ENCODE data around the gene CARD11. TPM values are rescaled to one million over a fixed set of nuclear protein-coding genes. Genes with fewer than 3 reads are reported as not detected.

The CARD11 gene
- 10 to 100 TPM in 1 of 9 donors, 1 to 10 TPM in 7, under 1 TPM in 1; 0.61 to 19.3 (median 2.9) TPM for total RNA-seq
- 1 to 10 TPM in 2 of 3 donors, under 1 TPM in 1; 0.82 to 4.7 (median 1.9) TPM for polyA plus RNA-seq
- long read RNA-seq, donor 1: 0 reads
- long read RNA-seq, donor 2: 0 reads
- long read RNA-seq, donor 3: 0 reads
- long read RNA-seq, donor 4, partial matches to known transcripts: 0 of 1 reads
- long read RNA-seq, donor 4, other reads (novel, unspliced or antisense): 1 of 1 reads
- long read RNA-seq, donor 5, partial matches to known transcripts: 0 of 1 reads
- long read RNA-seq, donor 5, other reads (novel, unspliced or antisense): 1 of 1 reads
- long read RNA-seq, donor 6, partial matches to known transcripts: 0 of 1 reads
- long read RNA-seq, donor 6, other reads (novel, unspliced or antisense): 1 of 1 reads
- long read RNA-seq, donor 7: 0 reads
- long read RNA-seq, donor 8: 0 reads
- long read RNA-seq, donor 9: 0 reads
- long read RNA-seq, donor 10: 0 reads

- Histone ChIP-seq H3K36me3 (replicated peaks in 1 of 2) (no peaks in the 10 kb centered on the region), H3K9me3 (replicated peaks in 1 of 3) (no peaks in the 10 kb centered on the region), H3K27me3 (peaks cover 10% of the 10 kb centered on the region), H3K27ac (no peak within 1 kb of the TSS), H3K4me1 (replicated peaks in 1 of 2) (no peaks in the 10 kb centered on the region), H3K4me3 (peak within 1 kb of the TSS in 1 of 4 donors; percentile 32)
- intact Hi-C loops (cut with DNase I): no loop called here
- 7 to 18% (median 9%) methylated on average over 9 to 44 of the region's 45 CpGs for WGBS, 4 donors
- TF ChIP-seq POLR2A (IDR thresholded peaks at IDR 0.05): no peak
- TF ChIP-seq CTCF (IDR thresholded peaks at IDR 0.05): no peak
- DNase-seq: no peak
These were observed at the start of gene CARD11 for GRCh38 chr7:3043544-3044371. Gene CARD11, minus strand, starts transcription at chr7:3043867. Its CDS starts 85,361 bp downstream, at chr7:2958506.

DNA sequence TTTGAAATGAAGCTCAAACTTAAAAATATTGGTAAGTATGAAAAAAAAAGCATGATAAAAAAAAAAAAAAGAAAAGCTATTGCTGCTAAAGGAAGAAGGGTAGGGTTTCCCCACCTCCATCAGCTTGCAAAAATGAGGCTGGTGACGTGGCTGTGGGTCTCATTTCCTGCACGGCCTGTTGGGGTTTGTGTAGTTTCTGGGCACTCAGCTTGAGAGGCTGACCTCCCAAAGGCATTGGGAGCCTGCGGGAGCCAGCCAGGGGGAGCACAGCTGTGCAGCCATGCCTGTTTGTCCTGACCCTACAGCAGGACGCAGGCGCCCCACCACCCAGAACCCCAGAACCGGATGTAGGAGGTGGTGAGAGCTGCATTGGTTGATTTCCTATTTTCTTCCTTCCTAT is 48.8 kb upstream of the CARD11 start:
- H3K4me1 ChIP-seq (replicated peaks in 1 of 2): no peaks in the 10 kb centered on the region
- H3K36me3 ChIP-seq (replicated peaks in 1 of 2): no peaks in the 10 kb centered on the region
- no peak for TF ChIP-seq POLR2A (IDR thresholded peaks at IDR 0.05)
- TF ChIP-seq CTCF (IDR thresholded peaks at IDR 0.05): no peak
- 56 to 71% (median 59%) methylated on average over 6 of the region's 6 CpGs for WGBS, 4 donors
- no peaks in the 10 kb centered on the region for H3K9me3 ChIP-seq (replicated peaks in 1 of 3)
- H3K27ac ChIP-seq: peak overlapping the region in 1 of 5 donors; percentile 49
- no peaks in the 10 kb centered on the region for H3K27me3 ChIP-seq
- H3K4me3 ChIP-seq: no peak overlapping the region
- peak in 6 of 7 donors; percentile 14 to 60 (median 28) for DNase-seq
- intact Hi-C loops (cut with DNase I): no loop called here

DNA sequence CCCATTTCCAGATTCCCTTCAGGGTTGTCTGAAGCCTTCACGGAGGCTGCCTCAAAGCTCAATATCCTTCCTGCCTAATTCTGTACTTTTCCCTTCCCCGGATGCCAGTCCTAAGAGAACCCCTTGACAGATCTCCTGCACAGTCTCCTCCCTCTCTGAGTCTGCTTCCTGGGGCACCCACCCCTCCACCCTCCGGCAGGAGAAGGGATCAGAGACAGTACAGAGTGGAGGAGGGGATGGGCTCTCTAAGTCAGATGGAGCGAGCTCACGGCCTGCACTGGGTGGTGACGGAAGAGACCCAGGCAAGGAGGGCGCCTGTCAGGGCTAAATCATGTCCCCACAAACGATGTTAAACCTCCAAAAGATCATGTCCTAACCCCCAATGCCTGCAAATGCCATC is 48.0 kb upstream of the CARD11 start:
- intact Hi-C loops (cut with DNase I): no loop called here
- TF ChIP-seq CTCF (IDR thresholded peaks at IDR 0.05) (no peak), POLR2A (IDR thresholded peaks at IDR 0.05) (no peak)
- 77 to 85% (median 79%) methylated on average over 6 to 8 of the region's 8 CpGs for WGBS, 4 donors

GRCh38 chr7:3089493-3089892 is 45.8 kb upstream of the CARD11 start:
- WGBS, 4 donors: 31 to 48% (median 35%) methylated on average over 11 of the region's 11 CpGs
- Histone ChIP-seq H3K27me3 (no peaks in the 10 kb centered on the region), H3K27ac (no peak overlapping the region), H3K4me3 (no peak overlapping the region), H3K36me3 (replicated peaks in 1 of 2) (no peaks in the 10 kb centered on the region), H3K9me3 (replicated peaks in 1 of 3) (no peaks in the 10 kb centered on the region), H3K4me1 (replicated peaks in 1 of 2) (no peaks in the 10 kb centered on the region)
- TF ChIP-seq CTCF (IDR thresholded peaks at IDR 0.05) (peak in 4 of 6 experiments; percentile 10 to 39 (median 26)), POLR2A (IDR thresholded peaks at IDR 0.05) (no peak)
- DNase-seq: no peak
- intact Hi-C loops (cut with DNase I): no loop called here

More for the DNA sequence above, 48.0 kb upstream of the CARD11 start:
- Histone ChIP-seq H3K9me3 (replicated peaks in 1 of 3) (no peaks in the 10 kb centered on the region), H3K4me1 (replicated peaks in 1 of 2) (no peaks in the 10 kb centered on the region), H3K4me3 (no peak overlapping the region), H3K27ac (no peak overlapping the region), H3K27me3 (no peaks in the 10 kb centered on the region), H3K36me3 (replicated peaks in 1 of 2) (no peaks in the 10 kb centered on the region)
- DNase-seq: no peak
